Endothelial cell of umbilical vein (primary cell): Measurements from ENCODE around the gene MAN2B1. TPM values are rescaled to one million over a fixed set of nuclear protein-coding genes. Genes with fewer than 3 reads are reported as not detected.
A peak's percentile ranks its signal among the peaks of the same experiment; 100 is the strongest.

ENCODE experiments used
- BruUV-seq: library from RNA; stranded (reverse); fragments of 400-500 nt; replicated peaks from 2 replicates; lab custom pipeline; 2021; lab: Mats Ljungman, UMichigan
- CTCF ChIA-PET: fragments of 300-600, 350-600 bp; sonication (Branson Sonifier 250); formaldehyde crosslinking; loops from one replicate; lab custom pipeline; 2021; ENCODE audit warnings: antibody characterized with exemption, inconsistent platforms; lab: Charles Lee
- POLR2A ChIA-PET: fragments of 300-600, 350-600 bp; sonication (Branson Sonifier 250); formaldehyde crosslinking; loops from one replicate; lab custom pipeline; 2021; ENCODE audit warnings: antibody characterized with exemption, inconsistent platforms; lab: Charles Lee
- DNase-seq: peaks from one replicate; pipeline ENCODE4 v3.0.0-alpha.2; 2011; ENCODE audit warnings: low read depth, low spot score
- FAIRE-seq: peaks from 2 replicates; lab custom pipeline; 2011; peaks lifted over from hg19 to GRCh38; lab: Jason Lieb, UNC
- H2AFZ ChIP-seq: 2 replicates; pipeline ENCODE4 v1.6.0; 2012; ENCODE audit warnings: low read depth, low read length, control low read depth, inconsistent platforms
- H3K27ac ChIP-seq: 2 replicates; pipeline ENCODE4 v1.5.1; 2011; ENCODE audit warnings: low read depth, mild to moderate bottlenecking, control low read depth, low read length, moderate library complexity; ENCODE audit not compliant: insufficient read depth
- H3K27me3 ChIP-seq, 2 experiments: 2 replicates each; pipeline versions ENCODE4 v1.6.0 to v1.6.1; 2011; ENCODE audit warnings: low read length in 2 of 2, mixed read lengths in 1 of 2; ENCODE audit not compliant: control insufficient read depth in 2 of 2, insufficient read depth in 2 of 2
- H3K36me3 ChIP-seq, 2 experiments: 2 replicates in 1 of 2; 3 replicates in 1 of 2; pipeline ENCODE4 v1.5.1; 2011; ENCODE audit warnings: low read length in 2 of 2, mild to moderate bottlenecking in 1 of 2, moderate library complexity in 1 of 2; ENCODE audit not compliant: control insufficient read depth in 2 of 2, insufficient read depth in 2 of 2; ENCODE audit errors: extremely low read depth in 1 of 2
- H3K4me1 ChIP-seq: 3 replicates; pipeline ENCODE4 v1.5.1; 2011; ENCODE audit warnings: mild to moderate bottlenecking, low read length; ENCODE audit not compliant: control insufficient read depth, insufficient read depth; ENCODE audit errors: extremely low read depth
- H3K4me2 ChIP-seq: 2 replicates; pipeline ENCODE4 v1.6.1; 2011; ENCODE audit warnings: low read length, control low read depth, mixed read lengths; ENCODE audit not compliant: insufficient read depth
- H3K4me3 ChIP-seq, 3 experiments: fragments of 200-600 bp in 1 of 3; sonication (generic), shearing (Covaris generic) in 1 of 3; replicated peaks in 1 of 3; 2 replicates each; pipeline ENCODE4 v1.5.1; 2011 to 2016; ENCODE audit warnings: control low read depth in 3 of 3, low read length in 3 of 3, mild to moderate bottlenecking in 2 of 3, inconsistent platforms in 1 of 3, low read depth in 1 of 3, moderate library complexity in 1 of 3; ENCODE audit not compliant: insufficient read depth in 1 of 3
- H3K79me2 ChIP-seq: 2 replicates; pipeline ENCODE4 v1.6.0; 2012; ENCODE audit warnings: low read length, inconsistent platforms; ENCODE audit not compliant: control insufficient read depth, insufficient read depth
- H3K9ac ChIP-seq: replicated peaks from 2 replicates; pipeline ENCODE3; 2011; ENCODE audit warnings: low read length, control low read depth; ENCODE audit not compliant: insufficient read depth; ENCODE audit errors: extremely low read depth
- H3K9me1 ChIP-seq: replicated peaks from 3 replicates; pipeline ENCODE4 v1.6.0; 2011; ENCODE audit warnings: mild to moderate bottlenecking, low read length; ENCODE audit not compliant: control insufficient read depth, insufficient read depth; ENCODE audit errors: extremely low read depth
- H3K9me3 ChIP-seq: replicated peaks from 2 replicates; pipeline ENCODE4 v1.5.1; 2012; ENCODE audit warnings: low read length, inconsistent platforms; ENCODE audit not compliant: control insufficient read depth, insufficient read depth
- H4K20me1 ChIP-seq: replicated peaks from 2 replicates; pipeline ENCODE3; 2011; ENCODE audit warnings: mild to moderate bottlenecking, low read length; ENCODE audit not compliant: control insufficient read depth, insufficient read depth; ENCODE audit errors: extremely low read depth
- EZH2 ChIP-seq: IDR thresholded peaks from 2 replicates; pipeline ENCODE4 v1.6.1; 2012; ENCODE audit warnings: borderline replicate concordance, low read depth, mild to moderate bottlenecking, moderate library complexity, low read length, inconsistent platforms; ENCODE audit not compliant: severe bottlenecking
- FOS ChIP-seq: IDR thresholded peaks from 2 replicates; pipeline ENCODE4 v1.6.1; 2011; ENCODE audit warnings: mild to moderate bottlenecking, low read length, moderate library complexity, borderline replicate concordance; ENCODE audit not compliant: insufficient read depth
- GATA2 ChIP-seq: IDR thresholded peaks from 2 replicates; pipeline ENCODE4 v1.7.0; 2011; ENCODE audit warnings: low read depth, mild to moderate bottlenecking, moderate library complexity, mixed read lengths, low read length; ENCODE audit not compliant: insufficient read length, insufficient read depth
- JUN ChIP-seq: IDR thresholded peaks from 2 replicates; pipeline ENCODE4 v1.6.1; 2011; ENCODE audit warnings: borderline replicate concordance, low read depth; ENCODE audit not compliant: insufficient read length, insufficient read depth
- MYC ChIP-seq: IDR thresholded peaks from one replicate; pipeline ENCODE4 v1.6.1; 2011; ENCODE audit warnings: mild to moderate bottlenecking, low read depth, low read length
- POLR2A ChIP-seq: IDR thresholded peaks from 2 replicates; pipeline ENCODE4 v1.6.1; 2012; ENCODE audit warnings: low read depth, mild to moderate bottlenecking, control low read depth, low read length
- POLR2AphosphoS5 ChIP-seq: IDR thresholded peaks from 2 replicates; pipeline ENCODE4 v1.6.1; 2012; ENCODE audit warnings: low read depth, mild to moderate bottlenecking, control low read depth, low read length, moderate library complexity; ENCODE audit not compliant: insufficient read depth
- dilution Hi-C: fragments of 300-500 bp; cut with MboI; formaldehyde crosslinking; loops from one replicate; pipeline ENCODE4 v1.15.0; 2019; ENCODE audit warnings: low sequenced_read_pairs; ENCODE audit not compliant: extremely low pct_ligation_motif_present
- intact Hi-C: fragments of 100-400 bp; cut with micrococcal nuclease; formaldehyde crosslinking; loops from one replicate; pipeline ENCODE4 v1.10.0; 2022
- polyA plus RNA-seq, 4 experiments: library from polyadenylated mRNA; depleted of rRNA in 3 of 4; stranded (reverse) in 3 of 4; unstranded in 1 of 4; fragments of >200 nt; gene quantifications; 2 replicates each; pipeline versions ENCODE4 v1.2.1 to v1.2.3, GENCODE V29; 2011 to 2012; ENCODE audit warnings: missing spikeins in 1 of 4
- total RNA-seq: library from RNA; stranded (reverse); gene quantifications from 2 replicates; pipeline ENCODE4 v1.2.3, GENCODE V29; 2021
- TF ChIP-seq, protein P1 (sequence below): IDR thresholded peaks from 2 replicates; pipeline ENCODE4 v1.6.1; 2011; ENCODE audit not compliant: insufficient read depth, insufficient read length
- TF ChIP-seq, protein P2 (sequence below), 2 donors: IDR thresholded peaks; 1 replicate in 1 of 2; 2 replicates in 1 of 2; pipeline ENCODE4 v1.5.1; 2011; ENCODE audit warnings: low read length in 2 of 2, mild to moderate bottlenecking in 2 of 2, moderate library complexity in 2 of 2, control low read depth in 1 of 2, inconsistent platforms in 1 of 2, low read depth in 1 of 2; ENCODE audit not compliant: insufficient read depth in 1 of 2; ENCODE audit errors: extremely low read depth in 1 of 2

MAN2B1 gene
- total and polyA plus RNA-seq, 2 donors (not counting 3 experiments of a cell fraction or from before 2014, with no cell fraction given), result 64.4 to 76.8 TPM

DNA sequence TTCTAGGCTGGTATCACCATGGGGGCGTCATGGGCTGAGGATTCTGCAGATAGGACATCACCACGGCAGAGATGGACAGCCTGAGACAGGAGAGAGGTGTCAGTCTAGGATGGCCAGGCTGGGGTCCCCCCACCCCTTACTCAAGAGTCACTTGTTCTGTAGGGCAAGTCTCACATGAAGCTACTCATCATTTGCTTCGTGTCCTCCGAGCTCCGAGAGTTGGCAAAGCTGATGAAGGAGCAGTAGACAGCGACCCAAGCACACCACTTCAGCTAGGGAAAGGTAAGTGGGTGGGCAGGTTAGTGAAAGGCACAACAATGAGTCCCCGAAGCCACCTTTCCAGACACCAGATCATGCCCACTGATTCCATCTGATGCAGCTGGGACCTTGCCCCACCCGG lies 1.8 kb upstream of the MAN2B1 start:
- TF ChIP-seq MYC (no peak), FOS (no peak), JUN (no peak), GATA2 (no peak), POLR2AphosphoS5 (no peak), POLR2A (no peak), EZH2 (no peak)
- TF ChIP-seq, protein P1, sequence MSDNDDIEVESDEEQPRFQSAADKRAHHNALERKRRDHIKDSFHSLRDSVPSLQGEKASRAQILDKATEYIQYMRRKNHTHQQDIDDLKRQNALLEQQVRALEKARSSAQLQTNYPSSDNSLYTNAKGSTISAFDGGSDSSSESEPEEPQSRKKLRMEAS, result no peak
- TF ChIP-seq, protein P2, sequence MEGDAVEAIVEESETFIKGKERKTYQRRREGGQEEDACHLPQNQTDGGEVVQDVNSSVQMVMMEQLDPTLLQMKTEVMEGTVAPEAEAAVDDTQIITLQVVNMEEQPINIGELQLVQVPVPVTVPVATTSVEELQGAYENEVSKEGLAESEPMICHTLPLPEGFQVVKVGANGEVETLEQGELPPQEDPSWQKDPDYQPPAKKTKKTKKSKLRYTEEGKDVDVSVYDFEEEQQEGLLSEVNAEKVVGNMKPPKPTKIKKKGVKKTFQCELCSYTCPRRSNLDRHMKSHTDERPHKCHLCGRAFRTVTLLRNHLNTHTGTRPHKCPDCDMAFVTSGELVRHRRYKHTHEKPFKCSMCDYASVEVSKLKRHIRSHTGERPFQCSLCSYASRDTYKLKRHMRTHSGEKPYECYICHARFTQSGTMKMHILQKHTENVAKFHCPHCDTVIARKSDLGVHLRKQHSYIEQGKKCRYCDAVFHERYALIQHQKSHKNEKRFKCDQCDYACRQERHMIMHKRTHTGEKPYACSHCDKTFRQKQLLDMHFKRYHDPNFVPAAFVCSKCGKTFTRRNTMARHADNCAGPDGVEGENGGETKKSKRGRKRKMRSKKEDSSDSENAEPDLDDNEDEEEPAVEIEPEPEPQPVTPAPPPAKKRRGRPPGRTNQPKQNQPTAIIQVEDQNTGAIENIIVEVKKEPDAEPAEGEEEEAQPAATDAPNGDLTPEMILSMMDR (IDR thresholded peaks at IDR 0.05; ENCODE audit: extremely low read depth in 1 of 2, insufficient read depth in 1 of 2, low read depth in 1 of 2, low read length in 2 of 2), result no peak
- Histone ChIP-seq H2AFZ (no peak overlapping the region), H3K27ac (no peak overlapping the region), H3K36me3 (peaks cover 0 to 8% of the 10 kb centered on the region in 2 experiments), H3K4me3 (peak overlapping the region; percentile 52 to 87 (median 83)), H3K27me3 (no peaks in the 10 kb centered on the region), H3K4me2 (peak overlapping the region; percentile 78), H4K20me1 (no peaks in the 10 kb centered on the region), H3K9ac (peak overlapping the region; percentile 90), H3K4me1 (peaks cover 20% of the 10 kb centered on the region), H3K9me3 (no peaks in the 10 kb centered on the region), H3K79me2 (peaks cover 16% of the 10 kb centered on the region), H3K9me1 (no peaks in the 10 kb centered on the region)
- intact Hi-C loops, result loop anchor here (5.0 kb wide), 2 partner anchors 506 to 746 kb away; partner anchors contain the start of gene ZNF136
- dilution Hi-C loops, result no loop called here
- BruUV-seq, result no TSS peak
- DNase-seq (no peak), FAIRE-seq (no peak)
- CTCF ChIA-PET, result interaction anchor here (1.0 to 1.6 kb wide), 2 partner anchors 17 to 577 kb away, joined by 3 to 5 read pairs; no protein-coding TSS in a partner anchor
- POLR2A ChIA-PET, result no interaction called here
